Sigmoid colon (tissue), 7 donors: ENCODE data around the gene TNXB. TPM values are rescaled to one million over a fixed set of nuclear protein-coding genes. Genes with fewer than 3 reads are reported as not detected.
A peak's percentile ranks its signal among the peaks of the same experiment; 100 is the strongest.

Source experiments
- DNase-seq: peaks from one replicate; pipeline ENCODE4 v3.0.0-alpha.2; 2019
- H3K27ac ChIP-seq, 4 donors: fragments of 200-600 bp; sonication (generic); one replicate each; pipeline ENCODE4 v1.5.1; 2016 to 2019; ENCODE audit warnings: mild to moderate bottlenecking in 1 of 4
- H3K27me3 ChIP-seq, 3 donors: fragments of 200-600 bp; sonication (generic); one replicate each; pipeline ENCODE4 v1.5.1; 2019; ENCODE audit warnings: mild to moderate bottlenecking in 1 of 3
- H3K36me3 ChIP-seq, 4 donors: fragments of 200-600 bp; sonication (generic); one replicate each; pipeline ENCODE4 v1.5.1; 2016 to 2019
- H3K4me1 ChIP-seq, 4 donors: fragments of 200-600 bp; sonication (generic); one replicate each; pipeline ENCODE4 v1.5.1; 2017 to 2019
- H3K4me3 ChIP-seq, 4 donors: fragments of 200-600 bp; sonication (generic); one replicate each; pipeline ENCODE4 v1.5.1; 2017 to 2019; ENCODE audit warnings: mild to moderate bottlenecking in 2 of 4, moderate library complexity in 1 of 4
- H3K9me3 ChIP-seq, 4 donors: fragments of 200-600 bp in 3 of 4; sonication (generic) in 3 of 4; one replicate each; pipeline versions ENCODE4 v1.5.1 to v1.6.1; 2013 to 2019
- CTCF ChIP-seq, 4 experiments: fragments of 450-650 bp in 3 of 4; fragments of 200-600 bp in 1 of 4; IDR thresholded peaks; one replicate each; pipeline ENCODE4 v1.5.1; 2016 to 2019; ENCODE audit warnings: antibody characterized with exemption in 4 of 4, mild to moderate bottlenecking in 3 of 4, moderate library complexity in 2 of 4
- EP300 ChIP-seq, 4 donors: sonication (generic); formaldehyde crosslinking; IDR thresholded peaks; one replicate each; pipeline ENCODE4 v1.6.1; 2017; ENCODE audit warnings: antibody characterized with exemption in 4 of 4
- POLR2A ChIP-seq, 2 donors: fragments of 450-650 bp; IDR thresholded peaks; one replicate each; pipeline ENCODE4 v1.6.1; 2016; ENCODE audit warnings: antibody characterized with exemption in 2 of 2, mild to moderate bottlenecking in 2 of 2, moderate library complexity in 2 of 2
- POLR2AphosphoS5 ChIP-seq, 4 donors: sonication (generic); formaldehyde crosslinking; IDR thresholded peaks; one replicate each; pipeline ENCODE4 v1.6.1; 2017; ENCODE audit warnings: antibody characterized with exemption in 4 of 4
- WGBS, 2 donors: extraction: QIAGEN DNeasy Blood & Tissue Kit; methylation state at CpG; one replicate each; pipeline ENCODE4 v1.1.7; 2013; 5-methylcytosine and 5-hydroxymethylcytosine counted together
- intact Hi-C: fragments of 100-400 bp; cut with DNase I; formaldehyde crosslinking; loops from one replicate; pipeline ENCODE4 v1.15.1; 2023
- polyA plus RNA-seq, 3 donors: library from polyadenylated mRNA; stranded (reverse); fragments of 200-250 nt; gene quantifications; one replicate each; pipeline ENCODE4 v1.2.3, GENCODE V29; 2013
- total RNA-seq, 4 donors: library from RNA; depleted of rRNA; stranded (reverse); fragments of >200 nt; gene quantifications; one replicate each; pipeline ENCODE4 v1.1.0, GENCODE V29; 2016
- donor health status: healthy with polysubstance abuse.
- donor health status: Bipolar disorder and iron deficiency.
- donor health status: healthy.

Gene TNXB
- total and polyA plus RNA-seq, 7 donors, result 1.4 to 224 (median 66.0) TPM

- H3K27me3 ChIP-seq, result peaks cover 9 to 34% (median 29%) of the 10 kb centered on the region in 3 donors
- H3K4me3 ChIP-seq, result peak overlapping the region in 2 of 4 donors; percentile 32 to 35
- TF ChIP-seq CTCF (IDR thresholded peaks at IDR 0.05) (no peak), POLR2AphosphoS5 (IDR thresholded peaks at IDR 0.05) (no peak)
- H3K9me3 ChIP-seq, result no peaks in the 10 kb centered on the region
- peaks cover 0 to 45% (median 36%) of the 10 kb centered on the region in 4 donors for H3K4me1 ChIP-seq
- H3K27ac ChIP-seq, result peak overlapping the region in 1 of 4 donors; percentile 32
- peaks cover 0 to 5% (median 0%) of the 10 kb centered on the region in 4 donors for H3K36me3 ChIP-seq
- no peak for DNase-seq
- 42 to 75% methylated on average over 30 of the region's 30 CpGs for WGBS, 2 donors
- intact Hi-C loops, result no loop called here
Observed at GRCh38 chr6:32095338-32096086, 13.6 kb downstream of the TNXB start.

GRCh38 chr6:32092760-32093497 lies 16.2 kb downstream of the TNXB start:
- Histone ChIP-seq H3K27me3 (peaks cover 9 to 32% (median 29%) of the 10 kb centered on the region in 3 donors), H3K4me1 (peaks cover 0 to 46% (median 39%) of the 10 kb centered on the region in 4 donors), H3K36me3 (peaks cover 0 to 5% (median 0%) of the 10 kb centered on the region in 4 donors), H3K9me3 (no peaks in the 10 kb centered on the region), H3K4me3 (no peak overlapping the region), H3K27ac (peak overlapping the region; percentile 43 to 79 (median 67))
- 22 to 56% methylated on average over 8 of the region's 8 CpGs for WGBS, 2 donors
- TF ChIP-seq POLR2AphosphoS5 (IDR thresholded peaks at IDR 0.05) (peak in 1 of 4 donors; percentile 11), EP300 (IDR thresholded peaks at IDR 0.05) (no peak), CTCF (IDR thresholded peaks at IDR 0.05) (no peak), POLR2A (IDR thresholded peaks at IDR 0.05) (no peak)
- intact Hi-C loops, result no loop called here
- peak; percentile 77 for DNase-seq

GRCh38 chr6:32089082-32089828 lies 19.9 kb downstream of the TNXB start:
- Histone ChIP-seq H3K4me1 (peaks cover 0 to 41% (median 37%) of the 10 kb centered on the region in 4 donors), H3K36me3 (no peaks in the 10 kb centered on the region), H3K27ac (peak overlapping the region in 2 of 4 donors; percentile 67 to 78), H3K9me3 (no peaks in the 10 kb centered on the region), H3K4me3 (no peak overlapping the region), H3K27me3 (peaks cover 0 to 23% (median 15%) of the 10 kb centered on the region in 3 donors)
- 86% methylated on average over 10 of the region's 10 CpGs for WGBS, 2 donors
- DNase-seq, result peak; percentile 57
- TF ChIP-seq POLR2A (IDR thresholded peaks at IDR 0.05), result no peak
- TF ChIP-seq POLR2AphosphoS5 (IDR thresholded peaks at IDR 0.05), result no peak
- TF ChIP-seq CTCF (IDR thresholded peaks at IDR 0.05), result no peak
- no peak for TF ChIP-seq EP300 (IDR thresholded peaks at IDR 0.05)
- intact Hi-C loops, result no loop called here

GRCh38 chr6:32088487-32089049 lies 20.6 kb downstream of the TNXB start:
- intact Hi-C loops, result no loop called here
- Histone ChIP-seq H3K27ac (peak overlapping the region; percentile 67 to 78 (median 72)), H3K27me3 (peaks cover 0 to 23% (median 15%) of the 10 kb centered on the region in 3 donors), H3K4me1 (peaks cover 0 to 38% (median 33%) of the 10 kb centered on the region in 4 donors), H3K36me3 (peaks cover 0 to 5% (median 0%) of the 10 kb centered on the region in 4 donors), H3K4me3 (no peak overlapping the region), H3K9me3 (no peaks in the 10 kb centered on the region)
- 91 to 95% methylated on average over 14 of the region's 14 CpGs for WGBS, 2 donors
- TF ChIP-seq POLR2AphosphoS5 (IDR thresholded peaks at IDR 0.05), result no peak
- TF ChIP-seq CTCF (IDR thresholded peaks at IDR 0.05), result no peak
- no peak for TF ChIP-seq POLR2A (IDR thresholded peaks at IDR 0.05)
- TF ChIP-seq EP300 (IDR thresholded peaks at IDR 0.05), result no peak
- DNase-seq, result no peak
